AG10803 (cell line): ENCODE results near the gene NAA35.
A peak's percentile ranks its signal among the peaks of the same experiment; 100 is the strongest.

Source experiments
- DNase-seq: peaks from one replicate; pipeline ENCODE4 v3.0.0; 2010; ENCODE audit warnings: low read depth
- H3K4me3 ChIP-seq: 2 replicates; pipeline ENCODE4 v1.5.1; 2011; ENCODE audit warnings: mild to moderate bottlenecking, low read length, control low read depth
- CTCF ChIP-seq: conservative IDR thresholded peaks from 2 replicates; pipeline ENCODE4 v1.5.1; 2011; ENCODE audit warnings: mild to moderate bottlenecking, low read length, control low read depth, inconsistent platforms

NAA35 gene

DNA sequence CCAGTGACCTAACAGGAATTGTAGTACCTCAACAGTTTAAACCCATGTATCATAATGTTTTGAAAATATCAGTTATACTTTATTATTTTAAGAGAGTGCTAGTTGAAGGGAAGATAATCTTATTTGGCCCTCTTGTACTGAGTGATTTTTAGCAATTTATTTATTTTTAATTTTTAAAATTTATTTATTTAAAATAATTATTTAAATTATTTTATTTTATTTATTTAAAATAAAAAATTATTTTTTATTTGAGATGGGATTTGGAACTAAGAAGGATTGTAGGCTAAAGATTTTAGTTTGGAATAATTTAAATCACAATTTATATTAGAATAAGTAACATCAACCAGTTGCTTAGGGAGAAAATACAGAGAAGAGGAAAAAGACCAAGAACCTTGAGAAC lies 54.2 kb downstream of the NAA35 start:
- no peak for DNase-seq
- TF ChIP-seq CTCF = no peak
- no peak overlapping the region for H3K4me3 ChIP-seq

GRCh38 chr9:85995599-85995998 lies 54.7 kb downstream of the NAA35 start:
- DNase-seq = no peak
- no peak overlapping the region for H3K4me3 ChIP-seq
- no peak for TF ChIP-seq CTCF

DNA sequence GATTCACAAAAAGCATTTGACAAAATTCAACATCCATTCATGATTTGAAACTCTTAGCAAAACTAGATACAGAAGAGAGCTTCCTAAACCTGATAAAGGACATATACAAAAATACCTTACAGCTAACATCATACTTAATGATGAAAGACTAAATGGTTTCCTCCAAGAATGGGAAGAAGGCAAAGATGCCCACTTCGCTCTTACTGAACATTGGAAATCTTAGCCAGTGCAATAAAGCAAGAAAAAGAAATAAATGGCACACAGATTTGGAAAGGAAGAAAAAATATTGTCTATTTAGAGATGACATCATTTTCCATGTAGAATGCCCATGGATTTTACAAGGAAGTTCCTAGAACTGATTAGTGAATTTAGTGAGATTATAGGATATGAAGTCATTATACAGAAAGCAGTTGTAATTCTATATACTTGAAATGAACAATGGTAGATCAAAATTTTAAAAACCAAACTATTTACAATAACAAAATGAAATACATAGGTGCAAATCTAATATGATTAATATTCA lies 64.4 kb downstream of the NAA35 start:
- no peak overlapping the region for H3K4me3 ChIP-seq
- TF ChIP-seq CTCF = no peak
- DNase-seq = no peak

DNA sequence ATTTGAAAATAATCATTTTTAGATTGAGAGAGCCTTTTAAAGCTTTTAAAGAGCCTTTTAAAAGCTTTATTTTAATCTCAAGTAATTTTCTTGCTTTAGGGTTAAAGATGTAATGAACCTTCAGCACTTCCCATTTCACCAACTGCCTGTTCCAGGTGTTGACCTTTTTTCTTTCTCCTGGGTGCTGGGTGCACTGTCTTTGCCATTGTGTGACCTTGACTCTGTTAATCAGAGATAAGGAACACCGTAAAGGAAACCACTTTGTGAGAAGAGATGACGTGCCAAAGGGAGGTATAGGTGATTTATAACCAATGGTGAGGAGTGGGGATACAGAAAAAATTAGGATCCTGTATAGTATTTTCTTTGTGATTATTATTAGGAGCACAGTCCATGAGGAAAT lies 68.2 kb downstream of the NAA35 start:
- H3K4me3 ChIP-seq = no peak overlapping the region
- no peak for TF ChIP-seq CTCF
- no peak for DNase-seq

DNA sequence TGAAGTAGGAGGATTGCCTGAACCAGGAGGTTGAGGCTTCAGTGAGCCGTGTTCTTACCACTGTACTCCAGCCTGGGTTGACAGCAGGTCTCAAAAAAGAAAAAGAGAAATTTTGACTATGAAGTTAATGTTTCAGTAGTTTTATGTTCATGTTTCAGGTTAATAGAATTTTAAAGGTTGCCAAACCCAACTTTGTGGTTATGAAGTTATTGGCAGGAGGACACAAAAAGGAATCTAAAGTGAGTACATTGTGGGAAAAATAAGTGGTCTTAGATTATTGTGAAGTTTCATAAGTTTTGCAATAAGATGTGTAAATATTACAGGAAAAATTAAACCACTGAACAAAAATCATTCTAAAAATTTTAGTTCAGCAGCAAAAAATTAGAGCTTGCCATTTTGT lies 79.8 kb downstream of the NAA35 start:
- peak; percentile 61 for DNase-seq
- no peak for TF ChIP-seq CTCF
- H3K4me3 ChIP-seq = no peak overlapping the region

DNA sequence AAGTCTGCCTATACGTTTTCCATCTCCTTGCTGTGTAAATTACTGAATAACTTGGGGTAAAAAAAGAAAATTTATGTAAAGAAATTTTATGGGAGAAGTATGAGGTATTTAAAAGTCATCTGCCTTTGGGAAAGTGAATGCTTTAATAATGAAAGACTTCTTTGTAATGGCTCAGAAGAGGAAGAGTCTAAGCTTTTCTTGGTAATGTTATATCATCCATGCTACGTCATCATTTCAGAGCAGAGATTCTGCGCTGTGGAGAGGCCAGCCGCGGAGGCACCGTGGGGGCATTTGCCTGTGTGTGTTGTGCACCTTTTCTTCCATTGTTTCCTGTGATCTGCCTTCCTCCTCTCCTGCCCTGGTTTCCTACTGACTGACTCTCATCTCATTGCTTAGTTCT lies 80.2 kb downstream of the NAA35 start:
- no peak for DNase-seq
- H3K4me3 ChIP-seq = no peak overlapping the region

More for the DNA sequence above, 80.2 kb downstream of the NAA35 start:
- TF ChIP-seq CTCF = no peak
